G401 (cell line): ENCODE results near the gene LCMT1. TPM values are rescaled to one million over a fixed set of nuclear protein-coding genes. Genes with fewer than 3 reads are reported as not detected.

ENCODE experiments used
- total RNA-seq: library from RNA; depleted of rRNA; stranded (reverse); fragments of >200 nt; shearing (Covaris generic); gene quantifications from 2 replicates; pipeline ENCODE4 v1.2.3, GENCODE V29; 2014; rRNA removed

The LCMT1 gene
- total RNA-seq, 1 experiment from 2014 or later, result 108 TPM

Other genes starting within 250 kb of the LCMT1 start
- 11.7 and 14.4 TPM in 2 replicates for gene ARHGAP17, start 96.4 kb upstream of the LCMT1 start, total RNA-seq
- gene AQP8, start 105.2 kb downstream of the LCMT1 start, total RNA-seq, result 9.9 and 13.6 TPM in 2 replicates
- 13.5 and 22.9 TPM in 2 replicates for gene ZKSCAN2, start 146.1 kb downstream of the LCMT1 start, total RNA-seq